Hematopoietic multipotent progenitor cell treated with erythropoietin and hydrocortisone succinate and interleukin-3 and kit ligand, for 4 days (in vitro differentiated cells): ENCODE measurements around the gene DUS2.

Source experiments
- DNase-seq: peaks from one replicate; pipeline ENCODE4 v3.0.0-alpha.2; 2015

DUS2 gene

DNA sequence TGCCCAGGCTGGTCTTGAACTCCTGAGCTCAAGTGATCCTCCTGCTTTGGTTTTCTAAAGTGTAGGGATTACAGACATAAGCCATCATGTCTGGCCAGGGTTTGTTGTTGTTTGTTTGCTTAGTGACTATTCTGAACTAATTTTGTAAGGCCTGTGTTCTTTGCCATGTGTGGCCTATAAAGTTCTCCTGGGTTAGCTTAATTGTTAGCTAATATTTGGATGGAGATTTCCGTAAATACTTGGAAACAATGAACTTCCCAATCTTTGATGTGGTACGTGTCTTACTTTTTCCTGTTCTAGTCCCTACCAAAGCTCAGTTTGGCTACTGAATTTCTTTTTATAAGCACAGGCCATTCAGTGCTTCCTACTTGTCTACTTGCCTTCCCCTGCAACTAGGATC lies 24.9 kb downstream of the DUS2 start:
- DNase-seq, result no peak

DNA sequence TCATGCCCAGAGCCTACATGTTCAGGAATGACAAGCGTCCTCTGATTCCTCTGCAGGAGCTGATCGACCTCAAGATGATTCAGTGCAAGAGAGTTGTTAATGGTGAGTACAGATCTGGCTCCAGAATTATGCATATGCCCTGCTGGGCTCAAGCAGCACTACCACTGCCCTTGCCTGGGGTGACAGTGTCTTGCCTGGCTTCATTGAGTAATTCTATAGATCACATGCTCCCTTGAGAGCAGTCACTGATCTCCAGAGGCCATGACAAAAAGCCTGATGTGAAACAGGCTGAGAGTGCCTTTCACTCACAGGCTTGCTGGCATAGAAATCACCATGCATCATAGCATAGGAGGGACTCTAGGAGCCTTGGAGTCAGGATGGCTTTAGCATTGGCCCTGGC lies 26.4 kb downstream of the DUS2 start:
- DNase-seq, result no peak

DNA sequence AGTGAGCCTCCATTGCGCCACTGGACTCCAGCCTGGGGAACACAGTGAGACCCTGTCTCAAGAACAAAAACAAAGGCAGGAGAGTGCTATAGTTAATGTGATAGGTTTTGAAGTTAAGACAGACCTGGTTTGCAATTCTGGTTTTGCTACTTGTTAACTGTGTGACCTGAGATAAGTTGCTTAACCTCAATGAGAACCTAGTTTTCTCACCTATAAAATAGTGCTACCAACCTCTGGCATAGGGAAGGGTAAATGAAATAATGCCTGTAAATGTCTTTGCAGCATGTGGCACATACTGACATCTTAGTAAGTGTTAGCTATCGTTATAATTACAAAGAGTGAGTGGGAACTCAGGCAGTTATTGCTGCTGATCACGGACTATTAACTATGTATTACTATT lies 32.3 kb downstream of the DUS2 start:
- DNase-seq, result no peak

DNA sequence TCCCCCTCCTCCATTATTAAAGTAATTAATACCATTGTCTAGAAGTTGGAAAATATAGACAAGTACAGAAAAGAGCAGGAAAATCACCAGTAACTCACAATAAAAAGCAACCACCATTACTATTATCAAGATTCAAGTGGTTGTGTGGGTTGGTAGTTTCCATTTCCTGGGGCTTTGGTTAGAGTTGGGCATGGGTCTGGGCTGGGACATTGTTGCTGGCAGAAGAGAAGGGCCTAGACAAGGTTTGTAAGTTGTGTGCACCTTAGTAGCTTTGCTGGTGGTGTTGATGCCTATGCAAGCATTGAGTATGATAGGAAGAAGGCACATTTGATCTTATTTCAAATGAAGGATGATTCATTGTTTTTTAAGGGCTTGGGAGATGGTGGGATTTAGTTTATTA lies 36.7 kb downstream of the DUS2 start:
- no peak for DNase-seq

DNA sequence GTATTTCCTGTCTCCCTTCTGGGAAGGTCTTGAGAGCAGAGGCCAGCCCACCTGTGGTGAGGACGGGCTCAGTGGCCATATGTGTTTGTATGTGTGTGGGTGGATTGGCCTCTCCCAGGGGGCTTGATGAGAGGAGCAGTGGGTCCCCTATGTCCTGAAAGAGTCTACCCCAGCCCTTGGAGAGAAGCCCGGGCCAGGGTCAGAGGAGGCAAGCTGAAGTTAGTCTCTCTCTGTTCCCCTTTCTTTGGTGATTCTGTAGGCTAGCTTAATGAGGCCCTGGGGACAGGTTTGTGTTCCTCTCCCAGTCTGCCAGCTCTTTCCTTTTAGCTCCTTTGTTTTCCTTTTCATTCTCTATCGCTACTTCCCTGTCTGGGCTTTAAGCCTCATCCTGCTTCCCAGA lies 38.3 kb downstream of the DUS2 start:
- DNase-seq, result no peak

DNA sequence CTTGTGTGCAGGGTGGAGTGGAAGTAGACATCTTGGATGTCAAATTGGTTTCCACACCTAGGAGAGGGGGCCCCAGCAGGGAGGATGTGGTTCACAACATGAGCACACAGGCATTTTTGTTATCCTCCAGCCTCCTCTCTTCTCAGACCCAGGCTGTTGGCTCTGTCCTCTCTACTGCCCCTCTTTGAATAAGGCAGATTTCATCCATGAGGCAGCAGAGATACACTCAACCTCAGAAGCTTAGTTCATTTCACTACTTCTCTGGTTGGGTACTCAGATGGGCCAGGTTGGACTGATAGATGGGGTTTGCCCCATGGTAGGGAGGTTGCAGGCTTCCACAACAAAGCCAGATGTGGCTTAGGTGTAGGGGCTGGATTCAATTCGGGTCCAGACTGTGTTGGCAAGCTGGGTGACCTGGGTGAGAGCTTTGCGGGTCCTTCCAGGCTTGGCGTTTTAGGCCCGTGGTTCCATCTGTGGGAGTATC lies 39.9 kb downstream of the DUS2 start:
- no peak for DNase-seq

DNA sequence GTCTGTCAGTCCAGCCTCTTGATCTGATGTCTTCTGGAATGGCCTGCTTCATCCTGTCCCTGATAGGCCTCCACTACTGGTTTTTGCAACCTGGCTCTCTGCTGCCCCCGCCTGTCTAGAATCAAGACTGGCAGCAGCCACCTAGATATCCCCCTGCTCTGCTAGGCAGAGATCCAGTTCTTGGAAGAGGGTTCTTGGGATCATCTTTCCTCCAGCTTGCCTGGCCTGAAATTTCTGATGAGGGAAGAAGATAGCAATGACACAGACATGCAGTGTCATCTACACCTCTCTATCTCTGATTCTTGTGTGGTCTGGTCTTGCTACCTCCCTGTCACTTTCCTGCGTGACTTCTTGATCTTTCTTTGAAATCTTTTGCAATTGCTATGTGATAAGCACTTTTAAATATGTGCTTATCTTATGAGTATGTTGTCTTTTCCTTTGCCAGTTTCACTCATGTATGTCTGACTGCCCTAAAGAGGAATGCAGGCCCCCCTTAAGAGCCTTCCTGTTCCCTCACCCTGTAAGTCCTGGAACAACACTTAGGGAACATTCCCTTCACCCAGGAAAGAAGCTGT lies 41.8 kb downstream of the DUS2 start:
- DNase-seq, result peak; percentile 89

DNA sequence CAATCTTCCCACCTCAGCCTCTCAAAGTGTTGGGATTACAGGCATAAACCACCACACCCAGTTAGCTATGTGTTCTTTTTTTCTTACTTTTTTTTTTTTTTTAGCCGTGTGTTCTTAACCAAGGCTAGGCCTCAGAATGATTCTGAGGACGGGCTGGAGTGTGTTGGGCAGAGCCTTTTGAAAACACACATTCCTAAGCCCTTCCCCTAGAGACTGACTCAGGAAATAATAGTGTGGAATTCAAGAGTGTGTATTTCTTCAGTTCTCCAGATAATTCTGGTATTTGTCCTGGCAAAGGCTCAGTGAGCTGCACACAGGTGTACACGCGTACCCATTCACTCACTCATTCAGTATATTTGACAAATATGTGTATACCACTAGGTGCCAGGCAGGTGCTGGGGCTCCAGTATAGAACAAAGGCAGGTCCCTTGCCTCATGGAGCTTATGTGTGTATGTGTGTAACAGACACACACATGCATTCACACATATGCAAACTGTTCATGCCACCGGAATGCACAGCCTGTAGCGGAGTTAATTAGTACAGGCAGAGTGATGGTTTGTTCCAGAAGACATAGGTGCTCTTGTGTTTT lies 42.7 kb downstream of the DUS2 start:
- no peak for DNase-seq

DNA sequence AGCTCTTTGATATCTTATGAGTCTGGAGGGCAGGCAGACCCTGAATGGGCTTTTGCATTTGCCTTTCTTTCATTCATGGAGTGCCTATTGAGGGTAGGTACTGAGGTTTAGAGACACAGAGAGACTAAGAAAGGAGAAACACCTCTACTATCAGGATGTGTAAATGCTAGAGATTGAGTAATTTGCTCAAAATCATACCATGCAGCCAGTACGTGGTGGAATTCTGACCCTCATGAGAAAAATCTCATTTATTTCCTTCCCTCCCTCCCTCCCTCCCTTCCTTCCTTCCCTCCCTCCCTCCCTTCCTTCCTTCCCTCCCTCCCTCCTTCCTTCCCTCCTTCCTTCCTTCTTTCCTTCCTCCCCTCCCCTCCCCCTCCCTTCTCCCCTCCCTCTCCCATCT lies 43.7 kb downstream of the DUS2 start:
- DNase-seq, result no peak

DNA sequence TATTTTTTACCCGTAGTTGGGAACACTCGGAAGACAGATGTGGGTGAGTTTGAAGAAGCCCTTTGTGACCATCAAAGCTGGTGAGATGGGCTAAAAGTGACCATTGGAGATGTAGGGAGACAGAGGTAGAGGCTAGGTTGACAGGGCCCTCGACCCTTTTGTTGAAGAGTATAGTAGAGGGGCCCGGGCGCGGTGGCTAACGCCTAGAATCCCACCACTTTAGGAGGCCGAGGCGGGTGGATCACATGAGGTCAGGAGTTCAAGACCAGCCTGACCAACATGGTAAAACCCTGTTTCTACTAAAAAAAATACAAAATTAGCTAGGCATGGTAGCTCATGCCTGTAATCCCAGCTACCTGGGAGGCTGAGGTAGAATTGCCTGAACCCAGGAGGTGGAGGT lies 45.8 kb downstream of the DUS2 start:
- DNase-seq, result no peak

DNA sequence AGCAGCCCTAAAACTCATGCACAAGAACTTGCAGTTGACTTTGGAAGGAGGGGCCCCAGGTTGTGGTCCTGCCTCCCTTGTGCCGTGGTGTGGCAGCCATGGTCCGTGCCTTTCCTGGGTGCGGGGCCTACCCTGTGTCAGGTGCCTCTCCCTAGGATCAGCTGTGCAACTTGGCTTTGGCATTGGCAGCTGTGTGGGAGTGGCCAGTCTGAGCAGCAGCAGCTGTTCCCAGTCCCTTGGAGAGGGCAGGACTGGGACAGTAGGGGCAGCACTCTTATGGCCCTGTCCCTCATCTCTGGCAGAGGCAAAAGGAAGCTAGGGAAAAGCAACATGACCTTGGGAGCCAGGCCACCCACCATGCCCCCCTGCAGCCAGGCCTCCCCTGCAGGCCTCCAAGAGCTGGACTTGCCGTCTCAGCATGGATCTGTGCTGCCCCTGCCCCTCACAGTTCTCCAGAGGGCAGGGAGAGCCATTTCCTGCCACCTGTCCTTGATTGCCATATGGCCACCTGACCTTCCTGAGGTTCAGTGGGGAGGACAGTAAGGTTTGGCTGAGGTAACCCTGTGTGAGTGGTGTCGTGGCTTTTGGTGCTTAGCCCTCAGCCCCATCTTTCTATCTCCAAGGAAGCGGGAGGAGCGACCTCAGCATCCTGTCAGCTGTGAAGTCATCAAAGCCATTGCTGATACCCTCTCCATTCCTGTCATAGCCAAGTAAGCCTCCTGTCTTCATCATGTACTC lies 46.6 kb downstream of the DUS2 start:
- peak; percentile 56 for DNase-seq

DNA sequence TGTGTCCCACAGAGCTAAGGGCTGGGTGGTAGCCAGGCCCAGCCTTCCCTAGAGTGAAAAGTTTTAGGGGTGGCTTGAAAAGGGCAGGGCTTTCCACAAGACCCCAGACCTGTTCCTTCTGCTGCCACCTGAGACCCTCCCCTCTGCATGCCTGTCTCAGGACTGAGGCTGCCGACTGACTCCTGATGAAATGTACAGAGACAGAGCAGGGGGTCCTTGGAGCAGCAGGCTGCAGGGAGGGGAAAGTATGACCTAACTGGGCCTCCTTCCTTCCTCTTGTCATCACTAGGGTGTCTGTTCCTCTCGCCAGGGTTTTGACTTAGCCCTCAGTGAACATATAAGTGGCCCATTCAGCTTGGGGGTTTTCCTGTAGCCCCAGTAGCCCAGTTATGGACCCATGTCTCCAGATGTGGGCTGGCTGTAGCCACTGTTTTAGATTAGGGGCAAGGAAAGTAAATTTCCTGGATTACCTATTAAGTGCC lies 47.2 kb downstream of the DUS2 start:
- DNase-seq, result no peak

DNA sequence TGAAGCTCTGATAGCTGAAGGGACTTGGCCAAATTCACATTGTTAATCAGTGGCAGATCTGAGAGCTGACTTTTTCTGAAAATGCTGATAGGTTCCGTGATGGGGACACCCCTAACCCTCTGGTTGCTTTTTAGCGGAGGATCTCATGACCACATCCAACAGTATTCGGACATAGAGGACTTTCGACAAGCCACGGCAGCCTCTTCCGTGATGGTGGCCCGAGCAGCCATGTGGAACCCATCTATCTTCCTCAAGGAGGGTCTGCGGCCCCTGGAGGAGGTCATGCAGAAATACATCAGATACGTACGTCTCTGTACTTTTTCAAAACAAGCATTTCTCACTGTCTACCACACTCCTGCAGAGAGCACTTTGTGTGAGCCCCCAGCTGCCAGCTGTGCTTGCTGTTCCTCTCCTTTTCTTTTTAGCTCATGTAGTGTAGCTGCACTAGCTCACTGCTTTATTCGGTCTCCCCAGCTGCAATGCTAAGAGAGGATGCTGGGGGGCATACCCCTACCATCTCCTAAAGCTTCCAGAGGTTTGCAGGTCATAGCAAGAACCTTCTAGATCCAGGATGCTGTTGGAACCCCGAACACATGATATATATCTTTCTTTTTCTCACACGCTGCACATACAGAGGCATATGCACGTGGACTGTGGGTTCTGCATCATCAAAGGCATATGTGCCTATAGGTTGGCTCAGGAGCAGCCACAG lies 47.9 kb downstream of the DUS2 start:
- no peak for DNase-seq

DNA sequence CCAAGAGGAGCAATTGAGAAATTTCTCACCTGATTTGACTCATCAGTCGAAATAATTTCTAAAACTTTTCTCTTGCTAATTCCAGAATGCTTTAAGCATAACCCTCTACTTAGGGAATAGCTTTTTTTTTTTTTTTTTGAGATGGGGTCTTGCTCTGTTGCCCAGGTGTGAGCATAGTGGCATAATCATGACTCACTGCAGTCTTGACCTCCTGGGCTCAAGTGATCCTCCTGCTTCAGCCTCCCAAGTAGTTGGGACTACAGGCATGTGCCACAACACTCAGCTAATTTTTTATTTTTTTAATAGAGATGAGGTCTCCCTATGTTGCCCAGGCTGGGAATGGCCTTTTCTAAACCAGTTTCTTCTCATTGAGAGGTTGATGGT lies 48.4 kb downstream of the DUS2 start:
- no peak for DNase-seq

DNA sequence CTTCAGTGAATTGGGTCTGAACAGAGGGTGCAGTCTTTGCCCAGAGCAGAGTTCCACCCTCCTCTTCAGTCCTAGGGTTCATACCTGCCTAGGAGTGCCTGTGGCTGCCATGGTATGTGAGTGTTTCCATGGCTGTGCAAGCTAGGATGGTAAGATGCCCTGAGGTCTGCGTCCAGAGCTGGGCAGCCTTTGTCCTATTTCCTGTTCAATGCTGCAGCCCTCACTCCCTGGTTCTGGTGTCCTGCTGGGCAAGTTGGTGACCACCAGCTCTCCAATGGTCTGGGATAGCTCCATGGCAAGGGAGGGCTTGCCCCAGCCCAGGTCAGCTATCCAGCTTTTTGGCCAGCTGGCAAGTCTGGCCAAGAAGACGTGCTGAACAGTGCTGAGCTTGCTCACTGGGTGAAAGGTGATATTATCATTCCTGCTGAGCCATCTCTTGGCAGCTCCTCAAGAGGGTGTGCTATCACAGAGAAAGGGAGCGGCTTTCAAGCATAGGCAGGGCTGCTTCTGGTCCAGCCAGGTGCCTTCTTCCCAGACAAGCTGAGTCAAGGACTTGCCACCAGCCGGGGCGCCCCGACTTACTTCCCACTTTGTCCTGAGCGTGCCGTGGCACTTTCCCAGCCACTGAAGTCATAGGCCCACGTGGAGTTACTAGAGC lies 49.1 kb downstream of the DUS2 start:
- peak; percentile 68 for DNase-seq

DNA sequence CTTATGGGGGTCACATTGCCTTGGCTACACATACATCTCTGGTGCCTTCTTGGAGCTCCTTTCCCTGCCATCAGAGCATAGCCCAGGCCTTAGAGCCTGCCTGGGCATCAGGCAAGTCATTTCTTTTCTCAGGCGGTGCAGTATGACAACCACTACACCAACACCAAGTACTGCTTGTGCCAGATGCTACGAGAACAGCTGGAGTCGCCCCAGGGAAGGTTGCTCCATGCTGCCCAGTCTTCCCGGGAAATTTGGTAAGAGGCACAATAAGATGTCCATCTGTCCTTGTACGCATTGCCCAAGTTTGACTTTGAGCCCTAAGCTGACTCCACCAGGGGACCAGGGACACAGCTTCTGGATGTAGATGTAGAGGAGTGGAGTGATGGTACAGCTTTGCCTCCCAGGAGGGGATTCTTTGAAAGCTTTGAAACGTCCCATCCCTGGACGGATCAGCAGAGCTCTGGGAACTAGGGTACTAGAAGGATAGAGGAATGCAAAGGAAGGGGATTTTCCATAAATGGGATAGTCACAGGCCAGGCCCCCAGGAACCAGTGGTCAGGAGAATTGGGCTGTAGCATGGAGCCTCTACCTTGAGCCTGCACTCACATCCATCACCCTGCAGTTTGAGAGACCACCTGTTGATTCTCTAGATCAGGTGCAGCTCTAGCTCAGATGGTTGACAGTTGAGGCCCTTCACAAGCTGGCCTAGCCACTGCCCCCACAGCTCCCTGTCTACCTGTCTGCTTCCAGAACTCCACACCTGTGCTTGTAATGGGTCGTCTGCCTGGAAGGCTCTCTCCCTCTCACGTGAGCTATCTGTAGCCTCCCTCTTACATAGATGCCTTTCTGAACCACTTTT lies 51.0 kb downstream of the DUS2 start:
- DNase-seq, result no peak

DNA sequence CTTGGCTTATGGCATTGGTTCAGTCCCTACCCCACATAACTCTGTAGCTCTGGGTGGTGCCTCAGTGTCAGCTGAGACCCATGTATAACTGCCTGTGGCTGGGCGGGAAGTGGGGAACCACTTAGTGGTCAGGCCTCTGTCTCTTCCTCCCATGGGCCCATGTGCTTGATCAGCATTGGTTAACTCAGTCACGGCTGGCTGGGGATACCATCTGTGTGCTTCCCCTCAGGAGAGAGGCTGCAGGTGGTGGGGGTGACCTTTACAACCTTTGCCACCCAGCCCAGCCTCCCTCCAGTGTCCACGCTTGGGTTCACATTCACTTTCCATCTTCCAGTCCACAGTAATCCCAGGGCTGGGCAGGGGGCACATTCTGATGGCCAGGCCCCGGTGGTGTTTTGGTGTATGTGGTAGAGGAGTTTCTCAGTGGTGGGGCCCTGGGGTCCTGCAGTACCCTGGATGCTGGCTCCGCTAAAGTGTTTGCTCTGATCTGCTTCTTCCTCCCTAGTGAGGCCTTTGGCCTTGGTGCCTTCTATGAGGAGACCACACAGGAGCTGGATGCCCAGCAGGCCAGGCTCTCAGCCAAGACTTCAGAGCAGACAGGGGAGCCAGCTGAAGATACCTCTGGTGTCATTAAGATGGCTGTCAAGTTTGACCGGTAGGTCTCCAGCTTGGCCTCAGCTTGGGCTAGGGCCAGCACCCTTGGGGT lies 51.9 kb downstream of the DUS2 start:
- DNase-seq, result peak; percentile 93

DNA sequence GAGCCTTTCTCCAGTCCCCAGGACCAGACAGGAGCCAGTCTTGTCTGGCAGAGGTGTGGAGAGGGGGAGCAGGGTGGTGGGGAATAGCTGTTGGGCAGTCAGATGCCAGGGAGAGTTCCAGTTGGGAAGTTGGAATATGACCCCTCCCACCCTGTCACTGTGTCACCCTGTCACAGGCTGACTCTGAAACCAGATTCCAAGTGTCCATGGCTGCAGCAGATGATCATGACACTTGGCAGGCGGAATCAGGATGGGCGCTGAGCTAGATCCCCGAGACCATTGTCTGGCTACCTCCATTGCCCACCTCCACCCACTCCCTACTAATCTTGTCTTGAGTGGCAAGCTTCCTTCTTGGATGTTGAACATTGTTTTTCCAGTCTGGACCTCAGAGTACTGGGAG lies 52.9 kb downstream of the DUS2 start:
- DNase-seq, result no peak

DNA sequence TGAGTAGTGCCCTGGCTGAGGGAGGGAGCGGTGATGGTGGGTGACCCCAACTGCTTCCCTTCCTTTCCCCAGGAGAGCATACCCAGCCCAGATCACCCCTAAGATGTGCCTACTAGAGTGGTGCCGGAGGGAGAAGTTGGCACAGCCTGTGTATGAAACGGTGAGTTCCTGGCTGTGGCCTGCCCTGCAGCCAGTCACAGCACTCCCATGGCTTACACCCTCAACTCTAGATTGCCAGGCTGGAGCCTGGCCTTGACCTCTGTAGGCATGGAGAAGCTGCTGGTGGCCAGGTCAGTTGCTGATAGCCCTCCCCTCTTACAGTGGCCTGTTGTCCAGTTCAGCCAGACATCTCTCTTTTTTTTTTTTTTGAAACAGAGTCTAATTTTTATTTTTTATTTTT lies 53.5 kb downstream of the DUS2 start:
- no peak for DNase-seq

DNA sequence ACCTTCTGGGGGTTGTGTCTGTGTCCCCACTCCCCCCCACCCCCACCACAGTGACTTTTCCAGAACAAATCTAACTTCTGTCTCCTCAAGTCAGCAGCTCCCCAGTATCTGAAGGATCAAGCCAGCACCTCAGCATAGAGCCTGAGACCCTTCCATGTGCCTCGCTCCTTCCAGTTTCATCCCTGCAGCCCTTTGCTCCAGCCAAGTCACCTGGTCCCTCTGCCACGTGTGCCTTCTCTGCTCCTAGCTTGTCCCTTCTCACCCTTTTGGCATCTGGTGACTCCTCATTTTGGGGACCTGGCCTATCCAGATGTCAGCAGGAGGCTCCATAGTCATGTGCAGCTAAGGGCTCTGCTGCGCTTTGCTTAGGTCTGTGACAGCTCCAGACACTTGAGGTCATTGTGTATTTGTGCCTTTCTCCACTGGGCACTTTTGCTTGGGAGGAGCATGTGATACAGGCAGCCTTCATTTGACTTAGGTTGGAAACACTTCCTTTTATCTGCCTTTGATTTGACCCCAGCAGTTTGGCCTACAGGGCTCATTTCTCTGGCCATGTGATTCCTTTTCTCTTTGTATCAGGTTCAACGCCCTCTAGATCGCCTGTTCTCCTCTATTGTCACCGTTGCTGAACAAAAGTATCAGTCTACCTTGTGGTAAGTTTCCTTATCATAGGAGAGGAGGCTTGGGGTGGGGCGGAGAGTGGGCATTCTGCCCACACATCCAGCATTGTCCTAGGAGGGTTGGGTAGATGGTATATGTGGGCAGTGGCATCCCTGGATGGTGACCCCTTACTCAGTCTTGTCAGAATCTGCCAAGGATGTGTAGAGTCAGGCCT lies 55.0 kb downstream of the DUS2 start:
- peak; percentile 64 for DNase-seq
